IPS-11a (cell line): Measurements from ENCODE around the gene RBSN.
"Not testable (repeated sequence)": the region's sequence is repeated elsewhere in the genome, so short reads cannot be mapped to it uniquely, and the experiment has no call there.

Experiments used
- H3K4me3 ChIP-seq: one replicate; pipeline ENCODE4 v1.5.1; 2013; ENCODE audit warnings: low read depth, low read length, control low read depth

RBSN gene

GRCh38 chr3:15098503-15099363, at the start of gene RBSN:
Gene RBSN, minus strand, starts transcription at chr3:15099148. Its CDS starts 3,028 bp downstream, at chr3:15096120.
- H3K4me3 ChIP-seq = peak within 1 kb of the TSS; percentile 98

GRCh38 chr3:15148614-15149013, 49.7 kb upstream of the RBSN start:
- no peak overlapping the region for H3K4me3 ChIP-seq

DNA sequence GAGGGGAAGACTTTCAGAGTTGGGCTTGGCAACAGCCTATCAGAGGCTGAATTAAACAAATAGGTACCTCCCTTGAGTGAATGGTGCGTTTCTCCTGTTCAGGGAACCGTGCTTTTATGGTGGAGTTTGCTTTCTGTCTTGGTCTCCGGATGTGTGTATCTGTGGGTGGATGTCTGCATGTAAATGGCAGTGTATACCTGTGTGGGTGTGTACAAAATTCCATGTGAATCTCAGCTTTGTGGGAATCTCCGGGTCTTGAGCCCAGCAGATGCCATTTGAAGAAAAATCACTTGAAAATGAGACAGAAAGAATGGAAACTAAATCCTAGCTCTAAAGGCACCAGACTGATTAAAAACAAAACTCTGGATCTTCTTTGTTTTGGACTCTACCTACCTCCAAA, 37.9 kb upstream of the RBSN start:
- H3K4me3 ChIP-seq = not testable (repeated sequence)

- H3K4me3 ChIP-seq = not testable (repeated sequence)
Measured at GRCh38 chr3:15134968-15135367, 36.0 kb upstream of the RBSN start.

DNA sequence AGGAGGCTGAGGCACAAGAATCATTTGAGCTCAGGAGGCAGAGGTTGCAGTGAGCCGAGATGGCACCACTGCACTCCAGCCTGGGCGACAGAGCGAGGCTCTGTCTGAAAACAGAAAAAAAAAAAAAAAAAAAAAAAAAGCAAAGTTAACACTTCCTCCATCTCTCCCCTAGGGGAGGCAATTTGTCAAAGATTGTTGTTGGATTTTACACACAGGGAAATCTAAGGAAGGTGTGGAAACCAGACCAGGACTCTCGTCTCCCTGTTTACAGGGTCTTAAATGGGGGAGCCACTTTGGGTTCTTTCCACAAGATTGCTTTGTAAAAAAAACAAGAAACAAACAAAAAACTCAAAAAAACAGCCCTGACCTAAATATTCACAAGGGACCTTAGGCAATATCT, 29.5 kb upstream of the RBSN start:
- not testable (repeated sequence) for H3K4me3 ChIP-seq

- not testable (repeated sequence) for H3K4me3 ChIP-seq
Measured at GRCh38 chr3:15126975-15127374, 28.0 kb upstream of the RBSN start.

GRCh38 chr3:15122398-15122797, 23.4 kb upstream of the RBSN start:
- no peak overlapping the region for H3K4me3 ChIP-seq

DNA sequence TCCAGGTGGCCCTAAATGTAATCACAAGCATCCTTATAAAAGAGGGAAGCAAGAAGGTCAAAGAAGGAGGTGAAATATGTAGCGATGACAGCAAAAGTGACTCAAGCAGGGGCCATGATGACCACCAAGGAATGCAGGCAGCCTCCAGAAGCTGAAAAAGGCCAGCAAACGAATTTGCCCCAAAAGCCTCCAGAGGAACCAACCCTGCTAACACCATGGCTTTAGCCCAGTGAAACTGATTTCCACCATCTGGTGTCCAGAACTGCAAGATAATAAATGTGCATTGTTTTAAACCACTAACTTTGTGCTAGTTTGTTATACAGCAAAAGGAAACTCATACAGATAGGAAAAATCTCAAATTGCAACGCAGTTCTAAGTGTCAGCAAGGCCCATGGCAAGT, 23.0 kb upstream of the RBSN start:
- H3K4me3 ChIP-seq = no peak overlapping the region

GRCh38 chr3:15120986-15121385, 22.0 kb upstream of the RBSN start:
- H3K4me3 ChIP-seq = no peak overlapping the region

GRCh38 chr3:15117011-15117410, 18.1 kb upstream of the RBSN start:
- no peak overlapping the region for H3K4me3 ChIP-seq

GRCh38 chr3:15116032-15116669, 17.2 kb upstream of the RBSN start:
- no peak overlapping the region for H3K4me3 ChIP-seq

DNA sequence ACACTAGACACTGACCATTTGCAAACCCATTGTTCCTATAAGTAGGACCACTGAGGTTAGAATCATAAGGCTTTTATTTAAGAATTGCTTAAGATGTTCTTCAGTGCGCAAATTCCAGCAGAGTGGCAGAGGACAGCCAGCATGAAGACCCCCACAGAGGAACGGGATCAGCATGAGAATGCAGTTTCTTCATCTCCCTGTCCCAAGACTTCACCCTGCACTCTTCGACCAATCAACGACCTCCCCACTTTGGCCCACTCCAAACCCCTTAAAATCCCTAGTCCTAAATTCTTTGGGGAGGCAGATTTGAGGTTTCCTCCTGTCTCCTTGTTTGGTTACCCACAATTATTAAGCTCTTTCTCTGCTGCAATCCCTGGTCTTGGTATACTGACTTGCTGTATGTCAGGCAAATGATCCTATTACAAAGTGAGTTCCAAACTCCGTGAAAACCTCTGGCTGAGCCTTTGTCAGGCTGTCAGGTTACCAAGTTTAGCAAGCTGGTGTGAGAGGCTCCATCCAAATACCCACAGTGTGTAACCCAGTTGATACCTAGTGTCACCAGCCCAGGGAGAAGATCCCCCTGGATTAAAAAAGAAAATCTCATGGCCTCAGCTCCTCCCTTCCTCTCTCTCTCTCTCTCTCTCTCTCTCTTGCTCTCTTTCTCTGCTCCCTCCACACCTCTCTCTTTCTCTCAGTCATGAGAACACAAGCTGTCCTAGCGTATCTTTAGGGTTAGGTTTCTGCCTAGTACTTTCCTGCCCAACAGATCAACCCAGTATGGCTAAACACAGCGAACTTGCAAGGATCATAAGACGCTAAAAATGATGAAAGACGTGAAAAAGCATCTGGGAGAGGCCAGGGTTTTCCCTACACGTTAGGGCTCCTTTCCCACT, 15.8 kb upstream of the RBSN start:
- H3K4me3 ChIP-seq = no peak overlapping the region

DNA sequence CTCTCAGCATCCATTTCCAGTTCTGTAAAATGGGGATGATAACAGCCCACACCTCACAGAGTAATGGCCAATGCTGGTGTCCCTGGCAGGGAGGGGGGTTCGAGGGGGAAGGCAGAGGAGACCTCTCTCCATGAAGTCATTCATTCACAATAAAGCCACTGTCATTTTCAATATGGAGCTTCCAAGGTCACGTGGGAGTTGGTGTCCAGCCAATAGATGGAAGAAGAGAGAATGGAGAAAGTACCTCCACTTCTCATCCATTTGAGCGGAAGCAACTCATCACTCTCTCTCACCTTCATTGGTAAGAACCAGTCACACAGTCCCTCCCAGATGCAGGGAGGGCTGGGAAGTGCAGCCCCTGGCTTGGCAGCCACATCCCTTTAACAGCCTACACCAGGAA, 14.9 kb upstream of the RBSN start:
- no peak overlapping the region for H3K4me3 ChIP-seq

- no peak overlapping the region for H3K4me3 ChIP-seq
Measured at GRCh38 chr3:15113471-15113870, 14.5 kb upstream of the RBSN start.

GRCh38 chr3:15112011-15112410, 13.1 kb upstream of the RBSN start:
- no peak overlapping the region for H3K4me3 ChIP-seq

DNA sequence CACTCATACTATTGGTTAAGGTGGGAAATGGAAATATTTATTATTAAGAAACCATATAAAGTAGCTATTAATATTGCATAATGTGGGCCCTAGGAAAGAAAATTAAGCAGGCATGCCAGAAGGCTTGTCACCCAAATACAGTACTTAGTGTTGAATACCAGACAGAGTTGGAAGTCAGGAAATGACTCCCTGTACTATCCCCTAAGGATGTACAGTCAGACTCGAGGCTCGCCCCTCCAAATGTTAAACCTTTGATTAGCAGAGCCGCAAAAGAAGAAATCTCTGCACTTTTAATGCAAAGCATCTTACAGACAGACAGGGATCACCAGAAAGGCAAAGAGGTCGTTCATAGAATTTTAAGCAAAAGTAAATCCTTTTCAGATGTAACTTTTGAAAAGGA, 11.3 kb upstream of the RBSN start:
- no peak overlapping the region for H3K4me3 ChIP-seq

DNA sequence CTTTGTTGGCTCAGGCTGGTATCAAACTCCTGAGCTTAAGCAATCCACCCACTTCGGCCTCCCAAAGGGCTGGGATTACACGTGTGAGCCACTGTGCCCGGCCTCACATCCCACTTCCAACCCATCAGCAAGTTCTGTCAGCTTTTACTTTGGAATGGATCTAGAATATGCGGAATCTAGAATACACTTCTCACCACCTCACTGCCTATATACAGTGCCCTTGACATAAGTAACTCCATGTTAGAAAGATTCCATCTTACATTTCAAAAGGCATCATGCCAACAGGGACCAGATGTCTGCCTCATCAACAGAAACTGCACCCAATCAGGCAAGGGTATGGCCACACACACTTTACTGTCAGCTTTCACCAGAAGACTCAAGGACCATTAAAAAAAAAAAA, 9.9 kb upstream of the RBSN start:
- no peak overlapping the region for H3K4me3 ChIP-seq

GRCh38 chr3:15108082-15108545, 9.2 kb upstream of the RBSN start:
- no peak overlapping the region for H3K4me3 ChIP-seq

DNA sequence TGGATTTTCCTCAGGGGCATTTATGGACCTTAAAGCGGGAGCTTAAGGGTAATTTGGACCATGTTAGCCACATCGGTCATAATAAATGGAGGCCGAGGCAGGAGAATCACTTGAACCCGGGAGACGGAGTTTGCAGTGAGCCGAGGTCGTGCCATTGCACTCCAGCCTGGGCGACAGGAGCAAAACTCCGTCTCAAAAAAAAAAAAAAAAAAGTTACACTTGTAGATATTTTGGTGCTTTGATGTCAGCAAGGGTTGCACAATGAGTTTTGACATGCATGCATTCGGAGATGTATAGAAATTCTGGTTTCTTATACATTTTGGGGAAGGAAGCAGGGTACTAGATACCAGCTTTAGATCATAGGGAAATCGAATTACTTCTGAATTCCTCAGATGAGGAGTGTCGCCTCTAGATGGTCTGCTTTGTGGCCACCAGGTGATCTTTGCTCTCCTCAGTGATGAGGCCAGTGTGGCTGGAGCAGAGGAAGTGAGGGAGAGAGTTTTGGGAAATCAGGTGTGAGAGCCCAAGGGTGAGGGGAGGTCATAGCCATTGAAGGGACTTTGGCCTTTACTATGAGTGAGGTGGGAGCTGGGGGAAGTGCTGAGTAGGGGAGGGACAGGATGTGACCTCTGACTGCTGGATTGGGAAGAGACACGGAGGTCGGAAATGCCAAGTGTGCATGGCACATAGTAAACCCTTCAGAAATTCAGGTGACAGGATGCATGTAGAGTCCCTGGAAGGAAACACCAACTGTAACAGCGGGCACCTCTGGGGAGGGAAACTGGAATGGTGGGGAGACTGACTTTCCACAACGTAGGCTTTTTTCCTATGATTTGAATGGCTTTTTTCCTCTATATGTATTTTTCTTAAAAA, 8.4 kb upstream of the RBSN start:
- no peak overlapping the region for H3K4me3 ChIP-seq

GRCh38 chr3:15102836-15103235, 3.9 kb upstream of the RBSN start:
- H3K4me3 ChIP-seq = no peak overlapping the region
